SKM-1 treated with dmso at 0.1 percent for 144 hours (cell line): ENCODE data around the gene ABLIM3.

Source experiments
- DNase-seq: peaks from one replicate; lab custom pipeline; 2025; ENCODE audit not compliant: unreplicated experiment; lab: John Stamatoyannopoulos, UW

ABLIM3 gene

DNA sequence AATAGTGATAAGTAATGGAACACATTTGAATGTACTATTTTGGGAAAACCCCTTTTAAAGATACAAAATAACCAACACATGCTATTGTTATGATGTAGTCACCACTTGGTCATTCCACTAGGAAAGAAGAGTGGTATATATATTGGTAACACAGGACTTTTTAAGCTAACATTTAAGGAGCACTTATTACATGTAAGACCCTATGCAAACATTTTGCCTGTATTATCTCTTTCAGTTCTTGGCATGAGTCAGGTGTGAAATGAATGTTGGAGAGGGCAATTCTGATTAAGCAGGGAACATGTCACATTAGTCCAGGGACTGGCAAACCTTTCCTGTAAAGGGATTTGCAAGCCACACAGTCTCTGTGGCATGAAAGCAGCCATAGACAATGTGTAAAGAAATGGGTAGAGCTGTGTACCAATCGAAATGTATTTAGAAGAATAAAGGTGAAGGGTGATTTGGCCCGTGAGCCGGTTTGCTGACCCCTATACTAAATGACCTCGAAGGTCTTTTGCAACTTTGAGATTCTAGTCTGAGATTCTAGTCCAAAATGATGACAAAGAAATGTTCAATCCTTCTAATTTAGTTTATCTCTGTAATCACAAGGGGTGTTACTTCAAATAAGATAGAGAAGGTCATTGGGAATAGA is 15.3 kb downstream of the ABLIM3 start:
- no peak for DNase-seq

DNA sequence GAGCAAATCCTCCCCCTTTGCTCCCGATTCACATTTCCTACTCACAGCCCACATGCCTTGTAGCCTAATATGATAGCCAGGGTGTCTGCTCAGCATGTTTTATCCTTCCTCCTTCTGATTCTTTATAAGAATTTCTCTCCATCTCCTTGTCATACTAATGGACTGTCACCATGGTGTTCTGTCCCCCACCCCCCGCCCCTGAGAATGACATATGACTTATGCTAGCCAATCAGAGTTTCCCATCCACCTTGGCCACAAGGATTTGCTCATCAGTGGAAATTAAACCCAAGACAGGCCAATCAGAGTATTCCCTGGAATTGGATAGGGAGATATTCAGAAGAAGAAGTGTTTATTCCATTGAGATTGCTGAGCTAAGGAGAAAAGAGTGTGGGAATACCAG is 16.0 kb downstream of the ABLIM3 start:
- DNase-seq, result no peak

DNA sequence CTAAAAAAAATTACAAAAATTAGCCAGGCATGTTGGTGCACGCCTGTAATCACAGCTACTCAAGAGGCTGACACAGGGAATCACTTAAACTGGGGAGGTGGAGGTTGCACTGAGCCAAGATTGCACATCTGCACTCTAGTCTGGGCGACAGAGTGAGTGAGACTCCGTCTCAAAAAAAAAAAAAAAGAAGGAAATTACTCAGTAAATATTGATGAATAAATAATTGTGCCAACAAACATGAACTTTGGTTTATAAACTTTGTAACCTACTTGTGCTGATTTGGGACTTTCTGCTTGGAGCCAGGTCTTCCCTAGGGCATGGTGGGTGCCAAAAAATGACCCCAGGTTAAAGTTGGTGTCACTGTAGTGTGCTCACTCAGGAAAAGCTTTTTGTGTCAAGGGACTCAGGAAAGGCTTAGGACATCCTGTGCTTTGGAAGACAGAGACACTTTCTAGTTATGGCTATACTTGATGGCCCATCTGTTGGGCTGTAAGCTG is 19.0 kb downstream of the ABLIM3 start:
- DNase-seq, result no peak

DNA sequence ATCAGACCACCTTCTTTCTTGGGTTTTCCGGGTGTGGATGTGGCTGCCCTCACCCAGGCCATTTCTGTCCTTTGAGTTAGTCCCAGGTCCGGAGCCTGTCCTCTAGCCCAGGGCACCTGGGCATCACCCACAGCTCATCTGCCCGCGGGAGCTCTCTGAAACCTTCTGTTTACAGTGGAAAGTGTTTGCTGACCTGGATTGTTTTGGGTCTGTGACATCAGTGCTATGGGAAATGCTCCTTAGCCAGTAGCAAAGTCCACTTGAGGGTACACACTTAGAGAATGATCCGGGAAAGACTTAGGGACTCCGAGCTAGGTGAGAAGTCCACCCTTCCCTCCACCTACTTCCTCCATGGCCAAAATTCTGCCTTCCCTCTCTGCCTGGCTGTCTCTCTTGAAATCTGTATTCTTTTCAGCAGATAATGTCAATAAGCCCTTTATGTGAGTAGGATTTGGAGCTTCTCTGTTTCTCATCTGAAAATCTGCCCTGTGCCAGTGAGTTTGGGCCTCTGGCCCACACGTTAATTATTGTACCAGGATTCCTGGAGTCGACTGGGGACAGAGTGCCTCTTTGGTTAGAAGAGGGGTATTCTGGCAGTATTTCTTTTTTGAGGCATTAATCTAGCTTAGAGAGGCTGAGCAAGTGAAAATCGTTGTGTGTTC is 19.9 kb downstream of the ABLIM3 start:
- DNase-seq, result no peak

DNA sequence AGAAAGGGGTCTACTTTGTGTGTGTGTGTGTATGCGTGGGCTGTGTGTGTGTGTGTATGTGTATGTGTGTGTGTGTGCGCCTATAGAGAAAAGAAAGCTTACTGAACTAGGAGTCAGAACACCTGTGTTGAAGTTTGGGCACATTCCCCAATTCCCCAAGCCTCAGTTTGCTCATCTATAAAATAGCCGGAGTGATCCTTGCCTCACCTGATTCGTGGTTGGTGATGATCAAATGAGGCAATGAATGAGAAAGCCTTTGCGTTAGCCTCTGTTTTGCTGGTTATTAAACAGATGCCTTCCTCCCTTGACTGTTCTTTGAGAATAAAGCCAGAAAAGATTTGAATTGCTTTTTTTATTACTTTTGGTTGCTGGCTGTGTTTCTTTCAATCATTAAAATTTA is 20.6 kb downstream of the ABLIM3 start:
- DNase-seq, result no peak

DNA sequence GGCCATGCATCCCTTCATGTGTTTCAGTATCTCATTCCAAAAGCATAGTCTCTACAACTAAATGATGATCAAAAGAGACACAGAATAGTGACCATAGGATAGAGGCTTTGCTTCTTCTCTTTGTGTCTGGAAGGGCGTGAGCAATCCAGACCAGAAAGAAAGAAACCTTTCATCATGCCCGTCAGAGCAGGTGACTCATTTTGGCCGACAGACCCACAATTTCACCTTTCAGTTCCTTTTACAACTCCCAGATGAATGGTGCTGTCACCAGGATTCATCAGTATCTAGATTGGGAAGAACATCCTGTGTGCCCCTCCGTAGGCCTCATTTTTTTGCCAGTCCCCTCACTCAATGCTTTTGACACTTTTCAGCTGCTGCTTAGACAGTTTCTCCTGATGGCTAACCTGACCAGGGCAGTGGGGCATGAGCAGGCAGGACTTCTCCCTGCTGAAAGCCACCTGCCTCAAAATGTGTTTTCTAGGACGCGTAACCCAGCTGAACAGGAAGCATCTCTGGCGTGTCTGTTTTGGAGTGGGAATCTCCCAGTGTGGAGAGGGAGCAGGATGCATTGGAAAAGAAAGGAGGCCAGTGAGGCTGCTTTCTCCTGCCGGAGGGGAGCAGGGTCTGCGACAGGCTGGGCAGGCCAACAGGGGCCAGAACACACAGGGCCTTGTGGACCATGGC is 21.2 kb downstream of the ABLIM3 start:
- DNase-seq, result no peak

DNA sequence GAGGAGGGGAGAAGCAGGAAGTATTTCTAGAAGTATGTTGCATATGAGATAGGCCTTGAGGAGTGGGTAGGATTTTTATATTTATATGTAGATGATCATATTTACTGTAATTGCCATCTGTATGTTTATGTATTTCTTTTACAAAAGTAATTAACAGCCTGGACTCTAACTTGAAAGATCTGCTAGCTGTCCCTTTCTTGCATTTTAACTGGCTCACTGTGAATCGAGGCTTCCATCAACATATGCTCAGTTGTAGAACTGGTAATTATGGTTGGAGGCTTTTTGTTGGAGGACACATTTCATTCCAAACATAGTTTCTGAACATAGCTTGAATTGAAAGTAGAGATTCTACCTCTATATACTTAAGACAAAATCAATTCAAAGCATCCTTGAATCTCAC is 23.4 kb downstream of the ABLIM3 start:
- DNase-seq, result no peak

DNA sequence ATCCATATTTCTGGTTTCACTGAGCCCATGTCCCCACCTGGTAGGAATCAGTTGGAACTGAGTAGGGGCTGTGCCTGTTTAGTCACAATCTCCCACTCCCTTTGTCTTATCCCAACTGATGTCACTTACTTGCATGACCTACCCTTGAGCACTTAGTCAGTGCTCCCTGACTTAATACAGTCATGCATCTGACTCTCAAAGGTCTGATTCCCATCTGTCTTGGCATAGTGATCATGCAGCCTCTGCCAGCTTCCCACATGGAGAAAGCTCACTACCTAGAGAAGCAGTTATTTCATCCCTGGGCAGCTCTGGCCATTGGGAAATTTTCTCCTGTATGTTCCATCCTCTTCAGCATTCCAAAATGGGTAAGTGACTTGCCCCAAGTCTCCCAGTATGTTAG is 24.8 kb downstream of the ABLIM3 start:
- no peak for DNase-seq

DNA sequence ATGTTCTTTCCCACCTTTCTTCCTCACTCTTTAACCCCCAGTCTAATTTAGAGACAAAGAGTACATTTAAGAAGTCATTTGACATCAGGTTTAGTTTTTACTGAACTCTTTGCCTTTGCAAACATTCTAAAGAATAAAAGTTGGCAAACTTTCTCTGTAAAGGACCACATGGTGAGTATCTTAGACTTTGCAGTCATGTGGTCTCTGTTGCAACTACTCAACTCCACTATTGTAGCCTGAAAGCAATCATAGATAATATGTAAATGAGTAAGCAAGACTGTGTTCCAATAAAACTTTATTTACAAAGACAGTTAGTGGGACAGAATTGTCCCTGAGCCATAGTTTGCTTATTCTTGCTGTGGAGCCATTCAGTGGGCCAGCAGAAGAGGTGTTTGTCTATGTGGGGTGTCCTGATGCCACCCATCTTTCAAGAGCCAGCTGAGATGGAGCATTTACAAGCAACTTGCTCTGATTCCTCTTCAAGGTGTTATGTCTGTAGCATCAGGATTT is 25.4 kb downstream of the ABLIM3 start:
- no peak for DNase-seq

DNA sequence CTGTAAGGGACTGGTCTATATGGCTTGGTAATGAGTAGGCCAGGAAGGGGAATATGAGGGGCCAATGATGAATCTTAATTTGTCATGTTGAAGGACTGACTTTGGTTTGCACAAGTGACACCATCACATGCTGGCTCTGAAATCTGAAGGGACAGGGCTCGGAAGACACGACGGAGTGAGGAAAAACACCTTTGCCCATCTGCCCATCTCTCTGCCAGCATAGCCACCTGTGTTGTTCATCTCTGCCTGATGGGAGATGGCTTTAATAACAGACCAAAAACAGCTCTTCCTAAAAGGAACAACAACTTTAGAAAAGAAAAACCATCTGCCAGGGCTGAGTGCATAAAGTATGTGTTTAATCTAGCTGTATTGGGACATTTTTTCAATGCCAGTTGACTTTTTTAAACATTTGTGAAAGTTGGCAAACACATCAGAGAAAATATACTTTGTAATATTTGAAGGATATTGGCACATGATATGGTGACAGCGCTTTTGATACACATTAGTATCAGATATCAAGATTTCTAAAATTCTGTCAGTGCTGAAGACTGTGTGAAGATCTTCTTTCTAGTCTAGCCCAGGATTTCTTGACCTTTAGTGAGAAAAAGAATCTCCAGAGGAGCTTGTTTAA is 27.1 kb downstream of the ABLIM3 start:
- DNase-seq, result no peak

DNA sequence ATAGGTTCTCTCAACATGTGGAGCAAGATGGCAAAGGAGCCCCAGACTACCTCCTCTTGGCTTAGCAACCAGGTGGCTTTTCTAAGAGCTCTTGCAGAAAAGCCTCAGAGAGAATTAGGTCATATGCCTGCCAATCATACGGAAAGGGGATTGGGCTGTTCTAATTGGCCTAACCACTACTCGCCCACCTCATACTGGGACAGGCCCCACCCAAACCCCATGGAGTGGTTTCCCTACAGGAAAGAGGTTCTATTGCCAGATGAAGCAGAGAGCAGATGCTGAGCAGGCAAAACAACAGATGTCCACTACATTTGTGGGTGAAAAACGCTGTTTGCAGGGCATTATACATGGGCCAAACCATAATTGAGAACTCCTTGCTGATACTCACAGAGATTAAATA is 29.0 kb downstream of the ABLIM3 start:
- no peak for DNase-seq

DNA sequence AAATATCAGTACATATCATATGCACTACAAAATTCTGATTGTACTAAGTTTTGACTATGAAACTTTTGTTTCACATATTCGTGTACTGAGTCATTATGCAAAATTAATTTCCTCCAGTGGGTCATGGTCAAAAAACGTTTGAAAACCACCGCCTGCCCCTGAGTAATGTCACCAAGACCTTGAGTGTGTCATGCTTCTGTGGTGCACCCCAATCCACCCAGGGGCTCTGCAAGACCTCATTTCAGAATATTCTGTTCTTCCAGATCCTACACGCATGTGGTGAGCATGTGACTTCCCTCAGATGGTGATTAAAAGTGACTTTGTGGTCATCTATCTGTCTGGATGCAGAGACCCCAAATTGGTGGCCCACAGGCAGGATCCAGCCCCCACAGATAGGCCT is 31.0 kb downstream of the ABLIM3 start:
- no peak for DNase-seq

DNA sequence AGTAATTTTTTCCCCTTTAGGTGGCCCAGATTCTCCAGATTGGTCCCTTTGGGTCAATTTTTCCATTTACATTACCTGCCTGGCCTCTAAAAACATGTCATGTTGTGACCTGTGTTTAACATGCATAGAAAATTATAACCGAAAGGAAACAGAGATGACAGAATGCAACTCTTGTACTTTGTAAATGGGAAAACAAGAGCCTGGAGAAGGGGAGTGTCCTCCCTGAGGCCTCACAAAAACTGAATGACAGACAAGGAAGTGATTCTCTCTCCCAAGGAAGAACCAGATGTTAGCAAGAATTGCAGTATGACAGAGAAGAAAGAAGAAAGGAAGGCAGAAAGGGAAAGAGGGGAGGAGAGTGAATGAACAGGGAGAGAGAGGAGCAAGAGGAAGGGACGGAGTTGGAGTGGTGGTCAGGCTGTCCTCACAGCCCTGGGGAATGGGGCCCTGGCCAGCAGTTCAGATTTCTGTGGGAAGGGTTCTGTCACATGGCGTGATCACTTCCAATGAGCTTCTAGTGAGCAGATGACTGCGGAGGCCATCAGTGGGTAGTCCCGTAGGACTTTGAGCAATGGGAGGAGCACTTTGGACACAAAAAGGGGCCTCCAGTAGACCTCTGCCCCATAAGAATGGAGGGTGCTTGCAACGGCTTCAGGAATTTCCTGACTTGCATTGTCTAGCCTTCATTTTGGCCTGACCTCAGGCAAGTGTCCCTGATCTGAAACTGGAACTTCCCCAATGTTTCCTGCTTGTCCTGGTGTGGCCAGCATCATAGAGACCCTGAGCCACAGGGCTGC is 31.6 kb downstream of the ABLIM3 start:
- DNase-seq, result no peak

DNA sequence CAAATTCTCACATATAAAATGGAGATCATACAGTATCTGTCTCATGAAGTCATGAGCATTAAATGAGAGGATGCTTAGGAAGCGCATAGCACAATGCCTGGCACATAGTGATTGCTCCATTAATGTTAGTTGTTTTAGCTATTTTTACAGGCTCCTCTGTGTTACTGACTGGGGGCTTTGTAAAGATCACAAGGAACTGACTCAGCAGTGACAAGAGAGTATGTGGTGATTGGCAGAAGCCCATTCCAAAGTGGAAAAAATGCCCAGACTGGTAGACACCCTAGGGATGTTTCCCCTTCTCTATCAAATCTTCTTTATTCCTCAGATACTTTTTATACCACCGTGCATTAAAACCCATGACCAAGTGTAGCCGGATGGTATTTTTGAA is 33.5 kb downstream of the ABLIM3 start:
- no peak for DNase-seq

DNA sequence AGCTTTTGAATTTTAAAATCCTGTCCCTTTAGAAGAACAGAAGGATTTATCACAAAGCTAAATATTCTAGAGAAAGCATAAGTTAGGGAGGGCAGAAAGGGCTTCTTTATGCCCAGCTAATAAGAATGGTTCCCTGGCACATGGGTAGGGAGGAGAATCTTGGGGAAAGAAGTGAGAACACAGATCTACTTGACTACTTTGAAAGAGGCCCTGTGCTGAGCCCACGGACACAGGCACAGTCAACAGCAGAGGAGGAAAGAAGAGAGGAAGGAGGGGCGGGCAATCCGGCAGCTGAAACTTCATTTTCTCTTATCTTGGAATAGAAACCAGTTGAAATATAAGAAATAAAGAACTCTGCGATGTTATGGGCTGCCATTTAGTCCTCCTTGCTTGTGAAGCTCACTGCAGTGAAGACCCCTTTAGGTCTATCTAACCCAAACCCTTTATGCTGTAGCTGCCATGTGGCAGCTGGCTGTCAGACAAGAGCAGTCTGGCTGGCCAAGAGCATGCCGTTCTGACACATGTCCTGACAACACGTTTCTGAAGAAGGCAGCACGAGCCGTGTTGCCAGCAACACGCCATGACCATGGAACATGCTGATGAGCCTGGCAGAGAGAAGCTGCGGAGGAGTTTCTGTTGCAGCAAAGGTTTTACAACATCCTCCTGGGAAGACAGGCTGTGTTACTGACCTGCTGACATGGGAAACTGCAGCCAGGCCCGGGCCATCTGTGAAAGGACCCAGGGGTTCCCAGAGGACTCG is 34.2 kb downstream of the ABLIM3 start:
- DNase-seq, result no peak

DNA sequence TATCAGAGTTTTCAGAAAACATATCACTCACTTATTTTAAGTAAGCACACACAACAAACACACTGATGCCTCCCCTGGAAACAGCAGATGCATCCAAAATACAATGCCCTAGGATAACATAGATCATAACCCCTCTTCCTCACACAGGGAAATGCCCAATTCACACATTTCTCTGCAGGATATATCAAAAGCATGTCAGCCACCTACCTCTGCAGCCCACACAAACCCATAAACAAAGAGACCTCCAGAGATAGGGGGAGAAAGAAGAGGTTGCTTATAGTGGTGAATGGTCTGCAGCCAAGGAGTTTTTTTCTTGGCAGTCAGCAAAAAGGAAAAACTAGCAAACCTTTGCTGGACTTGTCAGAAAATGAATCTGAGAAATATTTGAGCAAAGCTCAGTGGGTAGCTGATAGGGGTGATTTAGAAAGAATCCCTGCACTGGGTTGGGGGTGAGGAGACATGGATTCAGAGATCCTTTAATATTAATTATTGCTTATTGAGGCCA is 36.1 kb downstream of the ABLIM3 start:
- no peak for DNase-seq

DNA sequence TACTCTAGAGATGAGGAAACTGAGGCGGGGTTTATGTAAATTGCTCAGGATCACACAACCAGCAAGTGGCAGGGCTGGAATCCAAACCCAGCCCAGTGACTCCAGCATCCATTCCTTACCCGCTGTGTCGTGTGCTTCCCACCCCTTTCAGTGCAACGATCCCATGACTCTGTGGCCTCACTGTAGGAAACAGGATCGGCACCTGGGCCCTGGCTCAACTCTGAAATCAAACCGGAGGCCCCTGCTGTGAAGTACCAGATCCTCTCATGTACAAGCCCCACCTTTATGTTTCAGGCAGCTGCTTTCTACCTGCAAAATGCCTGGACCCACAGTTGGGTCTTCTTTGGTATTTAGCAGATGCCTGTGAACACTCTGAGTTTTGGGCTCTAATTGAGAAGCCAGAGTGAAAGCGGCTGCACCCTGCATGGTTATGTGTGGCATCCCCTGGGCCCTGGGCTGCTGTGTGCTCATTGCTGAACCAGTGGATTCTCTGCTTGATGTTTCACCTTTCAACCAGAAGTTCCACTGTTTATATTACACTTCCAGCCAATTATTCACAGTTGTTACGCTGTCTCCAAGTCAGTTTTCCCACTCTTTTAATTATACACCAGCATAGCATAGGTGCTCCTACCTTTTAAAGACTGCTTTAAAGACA is 36.7 kb downstream of the ABLIM3 start:
- no peak for DNase-seq

DNA sequence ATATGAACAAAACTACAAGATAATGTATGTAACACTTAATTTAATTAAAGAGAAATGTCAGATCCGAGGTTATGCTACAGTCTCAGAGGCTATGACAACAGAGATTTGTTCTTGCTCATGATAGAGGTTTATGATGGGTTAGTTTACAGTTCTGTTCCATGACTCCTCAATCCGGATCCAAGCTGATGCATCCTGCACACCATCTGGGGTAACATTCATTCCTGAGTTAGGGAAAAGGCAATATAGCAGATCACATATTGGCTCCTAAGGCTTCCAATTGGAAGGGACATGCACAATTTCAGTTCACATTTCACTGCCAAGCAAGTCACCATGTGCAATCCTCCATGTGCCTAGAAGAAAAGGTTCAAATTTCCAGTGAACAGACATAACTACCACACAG is 40.4 kb downstream of the ABLIM3 start:
- DNase-seq, result no peak

DNA sequence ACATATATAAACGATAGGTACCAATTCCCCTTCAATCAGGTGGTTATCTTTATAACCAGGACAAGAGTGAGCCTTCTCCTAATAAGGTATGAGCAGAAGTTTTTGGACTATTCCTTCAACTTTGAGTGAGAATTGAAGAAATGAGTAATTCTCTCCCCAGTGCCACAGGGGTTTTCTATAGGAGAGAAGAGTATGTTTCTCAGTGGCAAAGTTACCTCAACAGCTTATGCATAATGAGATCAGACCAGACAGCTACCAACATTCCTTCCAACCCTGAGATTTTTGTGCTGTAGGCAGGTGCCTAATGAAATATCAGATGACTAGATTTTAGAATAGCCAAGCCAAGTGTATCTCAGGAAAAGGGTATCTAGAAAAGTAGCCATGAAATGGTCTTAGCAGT is 40.9 kb downstream of the ABLIM3 start:
- no peak for DNase-seq
